Epithelial cell of prostate (primary cell): ENCODE data around the gene TCFL5.

Experiments used
- DNase-seq: peaks from one replicate; pipeline ENCODE4 v3.0.0-alpha.2; 2011; ENCODE audit warnings: low read depth, low spot score
- H3K27ac ChIP-seq: fragments of 450-650 bp; 2 replicates; pipeline ENCODE4 v1.5.1; 2017; ENCODE audit warnings: mild to moderate bottlenecking

TCFL5 gene

GRCh38 chr20:62838128-62838891, 23.3 kb downstream of the TCFL5 start:
- no peak overlapping the region for H3K27ac ChIP-seq
- DNase-seq, result no peak

- DNase-seq, result no peak
- no peak overlapping the region for H3K27ac ChIP-seq
Measured at GRCh38 chr20:62837790-62838127, 23.9 kb downstream of the TCFL5 start.

GRCh38 chr20:62836967-62837490, 24.6 kb downstream of the TCFL5 start:
- DNase-seq, result no peak
- H3K27ac ChIP-seq, result no peak overlapping the region

GRCh38 chr20:62835931-62836861, 25.4 kb downstream of the TCFL5 start:
- no peak for DNase-seq
- H3K27ac ChIP-seq, result no peak overlapping the region

GRCh38 chr20:62834967-62835730, 26.5 kb downstream of the TCFL5 start:
- no peak for DNase-seq
- no peak overlapping the region for H3K27ac ChIP-seq

GRCh38 chr20:62832951-62833391, 28.7 kb downstream of the TCFL5 start:
- no peak overlapping the region for H3K27ac ChIP-seq
- DNase-seq, result no peak

GRCh38 chr20:62832212-62832922, 29.3 kb downstream of the TCFL5 start:
- H3K27ac ChIP-seq, result no peak overlapping the region
- DNase-seq, result no peak

GRCh38 chr20:62831854-62832211, 29.8 kb downstream of the TCFL5 start:
- H3K27ac ChIP-seq, result no peak overlapping the region

GRCh38 chr20:62831361-62831788, 30.2 kb downstream of the TCFL5 start:
- no peak overlapping the region for H3K27ac ChIP-seq

More at GRCh38 chr20:62831854-62832211, 29.8 kb downstream of the TCFL5 start:
- DNase-seq, result no peak

GRCh38 chr20:62830821-62831220, 30.8 kb downstream of the TCFL5 start:
- no peak overlapping the region for H3K27ac ChIP-seq
- no peak for DNase-seq

More at GRCh38 chr20:62831361-62831788, 30.2 kb downstream of the TCFL5 start:
- DNase-seq, result no peak

GRCh38 chr20:62830251-62830650, 31.4 kb downstream of the TCFL5 start:
- no peak overlapping the region for H3K27ac ChIP-seq
- DNase-seq, result no peak

- DNase-seq, result no peak
- no peak overlapping the region for H3K27ac ChIP-seq
Measured at GRCh38 chr20:62829231-62830230, 32.1 kb downstream of the TCFL5 start.

GRCh38 chr20:62828511-62829230, 33.0 kb downstream of the TCFL5 start:
- no peak for DNase-seq
- no peak overlapping the region for H3K27ac ChIP-seq

GRCh38 chr20:62828051-62828450, 33.6 kb downstream of the TCFL5 start:
- H3K27ac ChIP-seq, result no peak overlapping the region
- DNase-seq, result no peak

GRCh38 chr20:62827311-62828038, 34.1 kb downstream of the TCFL5 start:
- H3K27ac ChIP-seq, result no peak overlapping the region
- no peak for DNase-seq

- no peak for DNase-seq
- no peak overlapping the region for H3K27ac ChIP-seq
Measured at GRCh38 chr20:62826646-62827310, 34.8 kb downstream of the TCFL5 start.
